GM18873 (cell line): ENCODE measurements around the gene DNAH8.

Source experiments
- ATAC-seq: cut with Tn5 transposase; IDR thresholded peaks from one replicate; pipeline ENCODE4 v1.9.1; 2021; ENCODE audit warnings: mild to moderate bottlenecking, moderate library complexity, moderate number of reproducible peaks; ENCODE audit not compliant: unreplicated experiment, low FRiP score

DNAH8 gene

GRCh38 chr6:38730140-38730862 lies 15.2 kb downstream of the DNAH8 start:
- no peak for ATAC-seq

- no peak for ATAC-seq
These were observed 21.8 kb downstream of the DNAH8 start for GRCh38 chr6:38736951-38737350.

GRCh38 chr6:38738261-38738660 lies 23.1 kb downstream of the DNAH8 start:
- ATAC-seq = no peak

- no peak for ATAC-seq
These were observed 24.4 kb downstream of the DNAH8 start for GRCh38 chr6:38739532-38739931.

- no peak for ATAC-seq
These were observed 34.4 kb downstream of the DNAH8 start for GRCh38 chr6:38749473-38749872.

- ATAC-seq = no peak
These were observed 36.0 kb downstream of the DNAH8 start for GRCh38 chr6:38750968-38751615.

- ATAC-seq = no peak
These were observed 38.6 kb downstream of the DNAH8 start for GRCh38 chr6:38753707-38754106.

GRCh38 chr6:38755207-38755606 lies 40.1 kb downstream of the DNAH8 start:
- ATAC-seq = no peak

- ATAC-seq = no peak
These were observed 40.8 kb downstream of the DNAH8 start for GRCh38 chr6:38755874-38756273.

- ATAC-seq = no peak
These were observed 45.0 kb downstream of the DNAH8 start for GRCh38 chr6:38760097-38760496.

- ATAC-seq = no peak
These were observed 47.7 kb downstream of the DNAH8 start for GRCh38 chr6:38762848-38763247.

GRCh38 chr6:38767560-38767959 lies 52.4 kb downstream of the DNAH8 start:
- no peak for ATAC-seq

GRCh38 chr6:38773338-38773737 lies 58.2 kb downstream of the DNAH8 start:
- no peak for ATAC-seq

GRCh38 chr6:38774929-38775707 lies 60.0 kb downstream of the DNAH8 start:
- ATAC-seq = no peak

GRCh38 chr6:38775870-38776269 lies 60.8 kb downstream of the DNAH8 start:
- ATAC-seq = no peak

- no peak for ATAC-seq
These were observed 61.4 kb downstream of the DNAH8 start for GRCh38 chr6:38776515-38776914.

- no peak for ATAC-seq
These were observed 64.4 kb downstream of the DNAH8 start for GRCh38 chr6:38779310-38780062.

GRCh38 chr6:38782616-38783015 lies 67.5 kb downstream of the DNAH8 start:
- ATAC-seq = no peak

- ATAC-seq = no peak
These were observed 68.5 kb downstream of the DNAH8 start for GRCh38 chr6:38783443-38784228.
